T1000 (cell line): ENCODE results near the gene KTN1.

Experiments
- DNase-seq: peaks from one replicate; lab custom pipeline; 2025; ENCODE audit warnings: mixed read lengths; lab: John Stamatoyannopoulos, UW

Gene KTN1

GRCh38 chr14:55609681-55610080, 29.7 kb downstream of the KTN1 start:
- no peak for DNase-seq

DNA sequence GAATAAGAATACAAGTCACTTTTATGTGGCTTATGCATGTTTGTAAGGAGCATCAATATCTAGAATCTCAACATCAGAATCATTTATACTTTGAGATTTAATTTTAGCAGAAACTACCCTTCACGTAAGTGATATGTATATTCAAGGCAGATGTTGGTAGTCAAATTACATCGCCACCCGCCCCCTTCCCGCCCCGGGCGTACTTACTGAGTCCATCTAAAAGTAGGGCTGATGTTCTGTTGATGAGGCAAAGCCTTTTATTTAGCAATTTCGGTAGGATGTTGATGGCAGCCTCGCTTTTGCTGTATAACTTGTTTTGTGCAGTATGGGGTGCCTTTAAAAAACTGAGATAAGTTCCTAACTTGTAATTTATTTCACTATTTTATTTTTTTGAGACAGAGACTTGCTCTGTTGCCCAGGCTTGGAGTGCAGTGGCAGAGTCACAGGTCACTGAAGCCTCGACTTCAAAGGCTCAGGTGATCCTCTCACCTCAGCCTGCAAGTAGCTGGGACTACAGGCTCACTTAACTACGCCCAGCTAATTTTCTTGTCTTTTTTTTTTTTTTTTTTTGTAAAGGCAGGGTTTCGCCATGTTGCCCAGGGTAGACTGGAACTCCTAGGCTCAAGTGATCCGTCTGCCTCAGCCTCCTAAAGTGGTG, 30.8 kb downstream of the KTN1 start:
- no peak for DNase-seq

- DNase-seq, result no peak
These were observed 31.9 kb downstream of the KTN1 start for GRCh38 chr14:55611859-55612258.

DNA sequence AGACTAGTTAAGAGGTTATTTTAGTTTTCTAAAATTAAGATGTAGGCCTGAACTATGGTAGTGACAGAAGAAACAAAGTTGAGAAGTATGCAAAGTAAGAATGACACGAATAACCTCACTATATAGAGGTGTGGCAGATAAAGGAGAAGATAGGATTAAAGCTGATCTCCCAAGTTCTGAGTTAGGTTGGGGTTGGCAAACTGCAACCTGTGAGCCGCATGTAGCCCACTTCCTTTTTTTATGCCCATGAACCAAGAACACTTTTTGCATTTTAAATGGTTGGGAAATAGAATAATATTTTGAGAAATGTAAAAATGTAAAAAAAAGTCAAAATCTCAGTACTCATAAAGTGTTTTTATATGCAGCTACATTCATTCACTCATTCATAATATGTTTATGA, 34.3 kb downstream of the KTN1 start:
- no peak for DNase-seq

- no peak for DNase-seq
These were observed 40.3 kb downstream of the KTN1 start for GRCh38 chr14:55620277-55620676.

DNA sequence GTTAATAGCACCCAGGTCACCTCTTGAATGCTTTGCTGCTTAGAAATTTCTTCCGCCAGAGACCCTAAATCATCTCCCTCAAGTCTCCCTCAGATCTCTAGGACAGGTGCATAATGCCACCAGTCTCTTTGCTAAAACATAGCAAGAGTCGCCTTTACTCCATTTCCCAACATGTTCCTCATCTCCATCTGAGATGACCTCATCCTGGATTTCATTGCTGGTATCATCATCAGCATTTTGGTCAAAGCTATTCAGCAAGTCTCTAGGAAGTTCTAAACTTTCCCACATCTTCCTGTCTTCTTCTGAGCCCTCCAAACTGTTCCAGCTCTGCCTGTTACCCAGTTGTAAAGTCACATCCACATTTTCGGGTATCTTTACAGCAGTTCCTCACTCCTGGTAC, 41.0 kb downstream of the KTN1 start:
- no peak for DNase-seq

GRCh38 chr14:55621391-55621790, 41.4 kb downstream of the KTN1 start:
- DNase-seq, result no peak

- no peak for DNase-seq
These were observed 44.9 kb downstream of the KTN1 start for GRCh38 chr14:55624913-55625312.

GRCh38 chr14:55625481-55625880, 45.5 kb downstream of the KTN1 start:
- DNase-seq, result no peak

GRCh38 chr14:55626131-55626530, 46.1 kb downstream of the KTN1 start:
- DNase-seq, result no peak

- DNase-seq, result no peak
These were observed 48.4 kb downstream of the KTN1 start for GRCh38 chr14:55628426-55628825.

- no peak for DNase-seq
These were observed 58.7 kb downstream of the KTN1 start for GRCh38 chr14:55638665-55639064.

- DNase-seq, result no peak
These were observed 61.3 kb downstream of the KTN1 start for GRCh38 chr14:55641290-55641689.

GRCh38 chr14:55641954-55642353, 61.9 kb downstream of the KTN1 start:
- DNase-seq, result no peak

GRCh38 chr14:55645145-55645544, 65.1 kb downstream of the KTN1 start:
- no peak for DNase-seq

- DNase-seq, result no peak
These were observed 66.1 kb downstream of the KTN1 start for GRCh38 chr14:55645845-55646832.

DNA sequence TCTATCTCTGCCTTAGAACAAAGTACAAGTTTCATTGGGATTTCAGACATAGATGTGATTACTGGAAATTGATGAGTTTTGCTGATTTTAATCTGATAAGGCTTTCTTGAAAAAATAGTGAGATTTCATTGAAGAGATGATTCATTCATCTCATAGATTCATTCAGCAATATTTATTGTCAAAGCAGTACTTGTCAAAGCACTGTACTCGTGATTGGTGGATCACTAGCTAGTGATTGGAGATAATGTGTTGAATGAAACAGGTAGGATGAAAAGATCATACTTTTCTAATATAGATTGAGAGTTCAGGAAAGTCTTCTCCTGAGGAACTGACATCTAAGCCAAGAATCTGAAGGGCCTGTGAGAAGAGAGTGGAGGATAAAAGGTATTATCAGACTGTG, 71.0 kb downstream of the KTN1 start:
- no peak for DNase-seq

DNA sequence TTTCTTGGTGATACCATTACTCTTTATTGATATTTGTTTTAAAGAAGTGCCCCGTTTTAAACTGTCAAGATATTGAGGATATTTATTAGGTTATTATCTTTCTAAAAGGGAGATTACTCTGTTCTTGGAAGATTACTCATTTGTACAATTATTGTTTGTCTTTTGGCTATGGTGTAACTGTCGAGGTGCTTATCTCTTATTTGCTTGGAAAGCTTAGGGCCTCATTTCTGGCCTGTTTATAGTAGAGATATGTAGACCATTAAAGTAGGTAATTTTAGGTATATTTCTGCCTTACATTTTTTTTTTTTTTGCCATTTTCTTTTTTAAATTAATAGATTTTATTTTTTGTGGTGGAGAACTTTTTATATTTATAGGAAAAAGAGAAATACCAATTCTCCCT, 74.2 kb downstream of the KTN1 start:
- DNase-seq, result no peak

DNA sequence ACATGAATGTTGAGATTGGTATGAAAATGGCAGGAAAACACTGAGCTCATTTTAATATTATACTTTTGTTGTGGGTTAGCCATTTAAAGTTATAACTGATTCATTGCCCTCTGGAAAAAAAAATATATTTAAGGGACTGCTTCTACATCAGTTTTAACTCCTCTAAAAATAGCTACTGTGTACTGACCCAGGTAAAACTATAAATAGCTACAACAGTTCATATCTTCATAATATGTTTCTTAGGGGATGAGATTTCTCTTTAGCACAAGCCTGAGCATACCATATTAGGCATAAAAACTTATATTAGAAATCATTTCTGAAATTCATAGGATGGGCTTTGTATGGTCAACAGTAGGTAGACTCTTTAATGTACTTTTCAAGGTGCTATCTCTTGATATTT, 81.0 kb downstream of the KTN1 start:
- DNase-seq, result no peak

DNA sequence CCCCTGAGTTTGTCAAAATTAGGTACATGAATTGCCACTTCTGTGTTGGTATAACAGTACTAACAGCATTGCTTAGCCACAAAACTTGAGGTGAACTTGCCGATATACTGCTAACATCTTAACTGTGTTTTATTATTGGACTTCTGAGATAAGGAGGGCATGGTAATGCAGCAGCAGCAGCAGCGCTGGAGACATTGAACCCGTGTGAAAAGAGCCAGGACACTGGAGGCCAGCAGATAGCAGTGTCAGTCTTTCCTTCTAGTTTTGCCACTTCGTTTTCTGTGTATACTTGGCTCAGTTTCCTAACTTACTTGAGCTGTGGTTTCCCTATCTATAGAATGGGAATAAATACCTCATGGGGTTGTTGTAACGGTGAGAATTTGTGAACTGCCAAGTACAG, 82.7 kb downstream of the KTN1 start:
- DNase-seq, result no peak

DNA sequence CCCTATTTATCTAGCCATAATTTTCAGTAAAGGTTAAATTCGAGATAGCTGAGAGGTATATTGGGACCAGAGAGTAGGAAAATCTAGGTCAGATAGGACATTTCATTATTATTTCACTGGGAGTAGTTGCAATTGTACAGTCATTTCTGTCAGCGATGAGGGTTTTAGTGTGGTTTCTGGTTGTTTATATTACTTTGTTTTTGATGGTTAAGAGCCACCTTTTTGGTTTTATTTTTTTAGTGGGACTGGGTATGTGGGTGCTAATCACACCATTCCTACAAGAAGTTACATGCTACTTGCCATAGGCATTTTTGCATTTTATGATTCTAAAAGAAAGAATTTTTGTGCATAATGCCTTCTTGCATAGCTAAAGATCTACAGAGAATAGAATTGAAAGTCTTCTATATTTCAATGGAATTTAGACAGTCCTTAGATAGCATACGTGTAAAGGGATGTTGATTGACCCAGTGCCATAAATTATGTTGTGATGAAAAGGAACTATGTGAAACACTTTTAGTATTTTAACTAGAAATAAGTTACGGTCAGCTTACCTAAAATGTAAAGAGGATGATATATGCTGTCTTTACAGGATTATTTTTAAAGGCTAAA, 85.2 kb downstream of the KTN1 start:
- no peak for DNase-seq

- DNase-seq, result no peak
These were observed 87.8 kb downstream of the KTN1 start for GRCh38 chr14:55667801-55668200.

GRCh38 chr14:55671641-55672040, 91.6 kb downstream of the KTN1 start:
- DNase-seq, result no peak
